Kidney capillary endothelial cell (primary cell): ENCODE measurements around the gene TUT4.
A peak's percentile ranks its signal among the peaks of the same experiment; 100 is the strongest.
"Not testable (repeated sequence)": the region's sequence is repeated elsewhere in the genome, so short reads cannot be mapped to it uniquely, and the experiment has no call there.

Experiments
- DNase-seq: peaks from one replicate; pipeline ENCODE4 v3.0.0-alpha.2; 2018; ENCODE audit warnings: low spot score

Gene TUT4

GRCh38 chr1:52552505-52553361, at the start of gene TUT4:
TUT4 (minus strand) TSS chr1:52553092; CDS start chr1:52526280, 26,812 bp downstream.
- peak; percentile 43 for DNase-seq

GRCh38 chr1:52601991-52602855, 49.3 kb upstream of the TUT4 start, which contains the start of gene GPX7:
GPX7 (plus strand) TSS chr1:52602371; CDS start chr1:52602410, 39 bp downstream.
- DNase-seq = peak; percentile 34

- no peak for DNase-seq
Observed at GRCh38 chr1:52601519-52601918, 48.6 kb upstream of the TUT4 start.

- DNase-seq = no peak
Observed at GRCh38 chr1:52600533-52601179, 47.8 kb upstream of the TUT4 start.

GRCh38 chr1:52599236-52599635, 46.3 kb upstream of the TUT4 start:
- no peak for DNase-seq

GRCh38 chr1:52598729-52599128, 45.8 kb upstream of the TUT4 start:
- no peak for DNase-seq

GRCh38 chr1:52597912-52598311, 45.0 kb upstream of the TUT4 start:
- DNase-seq = no peak

- DNase-seq = no peak
Observed at GRCh38 chr1:52595061-52595460, 42.2 kb upstream of the TUT4 start.

GRCh38 chr1:52593495-52593894, 40.6 kb upstream of the TUT4 start:
- no peak for DNase-seq

GRCh38 chr1:52592637-52593323, 39.9 kb upstream of the TUT4 start:
- no peak for DNase-seq

- DNase-seq = no peak
Observed at GRCh38 chr1:52590266-52590665, 37.4 kb upstream of the TUT4 start.

GRCh38 chr1:52588535-52588934, 35.6 kb upstream of the TUT4 start:
- DNase-seq = no peak

GRCh38 chr1:52588027-52588426, 35.1 kb upstream of the TUT4 start:
- DNase-seq = no peak

GRCh38 chr1:52585474-52585873, 32.6 kb upstream of the TUT4 start:
- DNase-seq = no peak

GRCh38 chr1:52582116-52582696, 29.3 kb upstream of the TUT4 start:
- no peak for DNase-seq

- no peak for DNase-seq
Observed at GRCh38 chr1:52580283-52580682, 27.4 kb upstream of the TUT4 start.

- no peak for DNase-seq
Observed at GRCh38 chr1:52579415-52579814, 26.5 kb upstream of the TUT4 start.

GRCh38 chr1:52578066-52578465, 25.2 kb upstream of the TUT4 start:
- not testable (repeated sequence) for DNase-seq

GRCh38 chr1:52576074-52576473, 23.2 kb upstream of the TUT4 start:
- no peak for DNase-seq

- DNase-seq = no peak
Observed at GRCh38 chr1:52574594-52574993, 21.7 kb upstream of the TUT4 start.

- no peak for DNase-seq
Observed at GRCh38 chr1:52572387-52572786, 19.5 kb upstream of the TUT4 start.
